Measurements from ENCODE around the gene LIME1. TPM values are rescaled to one million over a fixed set of nuclear protein-coding genes. Genes with fewer than 3 reads are reported as not detected.

LIME1 gene
- total and polyA plus RNA-seq, 9 of the 15 experiments (the other 6 are each of a cell fraction or from before 2014, with no cell fraction given) = 0.11 to 17.1 (median 2.8) TPM; not detected in 2

DNA sequence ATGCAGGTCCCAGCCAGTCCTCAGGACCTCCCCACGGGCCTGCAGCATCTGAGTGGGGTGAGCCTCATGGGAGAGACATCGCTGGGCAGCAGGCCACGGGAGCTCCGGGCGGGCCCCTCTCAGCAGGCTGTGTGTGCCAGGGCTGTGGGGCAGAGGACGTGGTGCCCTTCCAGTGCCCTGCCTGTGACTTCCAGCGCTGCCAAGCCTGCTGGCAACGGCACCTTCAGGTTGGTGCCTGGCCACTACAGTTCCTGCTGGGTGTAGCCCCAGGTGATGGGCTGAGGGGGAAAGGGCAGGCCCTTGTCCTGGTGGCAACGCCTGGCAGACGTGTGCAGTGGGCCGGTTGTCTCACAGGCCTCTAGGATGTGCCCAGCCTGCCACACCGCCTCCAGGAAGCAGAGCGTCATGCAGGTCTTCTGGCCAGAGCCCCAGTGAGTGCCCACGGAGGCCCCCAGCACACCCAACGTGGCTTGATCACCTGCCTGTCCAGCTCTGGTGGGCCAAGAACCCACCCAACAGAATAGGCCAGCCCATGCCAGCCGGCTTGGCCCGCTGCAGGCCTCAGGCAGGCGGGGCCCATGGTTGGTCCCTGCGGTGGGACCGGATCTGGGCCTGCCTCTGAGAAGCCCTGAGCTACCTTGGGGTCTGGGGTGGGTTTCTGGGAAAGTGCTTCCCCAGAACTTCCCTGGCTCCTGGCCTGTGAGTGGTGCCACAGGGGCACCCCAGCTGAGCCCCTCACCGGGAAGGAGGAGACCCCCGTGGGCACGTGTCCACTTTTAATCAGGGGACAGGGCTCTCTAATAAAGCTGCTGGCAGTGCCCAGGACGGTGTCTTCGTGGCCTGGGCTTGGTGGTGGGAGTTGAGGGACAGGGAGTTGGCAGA lies 40.8 kb upstream of the LIME1 start (continued):
- TF ChIP-seq MYNN (IDR thresholded peaks at IDR 0.05) = 0 out of 2 replicates have a peak, but pooled peaks have one; percentile 20
- TF ChIP-seq MYNN (CRISPR knock-in tag; IDR thresholded peaks at IDR 0.05) = no peak
- TF ChIP-seq CTBP1 (IDR thresholded peaks at IDR 0.05; ENCODE audit: borderline replicate concordance) = no peak
- TF ChIP-seq, protein P1, sequence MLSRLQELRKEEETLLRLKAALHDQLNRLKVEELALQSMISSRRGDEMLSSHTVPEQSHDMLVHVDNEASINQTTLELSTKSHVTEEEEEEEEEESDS (CRISPR knock-in tag; IDR thresholded peaks at IDR 0.05) = no peak
- TF ChIP-seq POU5F1 (IDR thresholded peaks at IDR 0.05; ENCODE audit: borderline replicate concordance, low read depth, low read length, partially characterized antibody) = no peak
- TF ChIP-seq E2F3 (CRISPR knock-in tag; IDR thresholded peaks at IDR 0.05) = no peak
- no peak for TF ChIP-seq TCFL5 (CRISPR knock-in tag; conservative IDR thresholded peaks at IDR 0.05)
- TF ChIP-seq, protein P2, sequence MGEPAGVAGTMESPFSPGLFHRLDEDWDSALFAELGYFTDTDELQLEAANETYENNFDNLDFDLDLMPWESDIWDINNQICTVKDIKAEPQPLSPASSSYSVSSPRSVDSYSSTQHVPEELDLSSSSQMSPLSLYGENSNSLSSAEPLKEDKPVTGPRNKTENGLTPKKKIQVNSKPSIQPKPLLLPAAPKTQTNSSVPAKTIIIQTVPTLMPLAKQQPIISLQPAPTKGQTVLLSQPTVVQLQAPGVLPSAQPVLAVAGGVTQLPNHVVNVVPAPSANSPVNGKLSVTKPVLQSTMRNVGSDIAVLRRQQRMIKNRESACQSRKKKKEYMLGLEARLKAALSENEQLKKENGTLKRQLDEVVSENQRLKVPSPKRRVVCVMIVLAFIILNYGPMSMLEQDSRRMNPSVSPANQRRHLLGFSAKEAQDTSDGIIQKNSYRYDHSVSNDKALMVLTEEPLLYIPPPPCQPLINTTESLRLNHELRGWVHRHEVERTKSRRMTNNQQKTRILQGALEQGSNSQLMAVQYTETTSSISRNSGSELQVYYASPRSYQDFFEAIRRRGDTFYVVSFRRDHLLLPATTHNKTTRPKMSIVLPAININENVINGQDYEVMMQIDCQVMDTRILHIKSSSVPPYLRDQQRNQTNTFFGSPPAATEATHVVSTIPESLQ (CRISPR knock-in tag; IDR thresholded peaks at IDR 0.05) = no peak
- TF ChIP-seq NELFE (IDR thresholded peaks at IDR 0.05; ENCODE audit: insufficient read depth, insufficient read length) = no peak
- TF ChIP-seq ZNF76 (CRISPR knock-in tag; IDR thresholded peaks at IDR 0.05; ENCODE audit: borderline replicate concordance) = no peak
- TF ChIP-seq JUNB (CRISPR knock-in tag; conservative IDR thresholded peaks at IDR 0.05) = no peak
- peak; percentile 68 for TF ChIP-seq SNRNP70 (optimal IDR thresholded peaks at IDR 0.05; ENCODE audit: low read depth, low read length)
- TF ChIP-seq ELF2 (CRISPR knock-in tag; IDR thresholded peaks at IDR 0.05) = no peak
- TF ChIP-seq, protein P3, sequence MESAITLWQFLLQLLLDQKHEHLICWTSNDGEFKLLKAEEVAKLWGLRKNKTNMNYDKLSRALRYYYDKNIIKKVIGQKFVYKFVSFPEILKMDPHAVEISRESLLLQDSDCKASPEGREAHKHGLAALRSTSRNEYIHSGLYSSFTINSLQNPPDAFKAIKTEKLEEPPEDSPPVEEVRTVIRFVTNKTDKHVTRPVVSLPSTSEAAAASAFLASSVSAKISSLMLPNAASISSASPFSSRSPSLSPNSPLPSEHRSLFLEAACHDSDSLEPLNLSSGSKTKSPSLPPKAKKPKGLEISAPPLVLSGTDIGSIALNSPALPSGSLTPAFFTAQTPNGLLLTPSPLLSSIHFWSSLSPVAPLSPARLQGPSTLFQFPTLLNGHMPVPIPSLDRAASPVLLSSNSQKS (CRISPR knock-in tag; IDR thresholded peaks at IDR 0.05) = no peak
- TF ChIP-seq ZBTB26 (CRISPR knock-in tag; IDR thresholded peaks at IDR 0.05) = no peak
- no peak for TF ChIP-seq LARP7 (IDR thresholded peaks at IDR 0.05)
- TF ChIP-seq, protein P4, sequence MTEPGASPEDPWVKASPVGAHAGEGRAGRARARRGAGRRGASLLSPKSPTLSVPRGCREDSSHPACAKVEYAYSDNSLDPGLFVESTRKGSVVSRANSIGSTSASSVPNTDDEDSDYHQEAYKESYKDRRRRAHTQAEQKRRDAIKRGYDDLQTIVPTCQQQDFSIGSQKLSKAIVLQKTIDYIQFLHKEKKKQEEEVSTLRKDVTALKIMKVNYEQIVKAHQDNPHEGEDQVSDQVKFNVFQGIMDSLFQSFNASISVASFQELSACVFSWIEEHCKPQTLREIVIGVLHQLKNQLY (CRISPR knock-in tag; conservative IDR thresholded peaks at IDR 0.05) = no peak
- no peak for TF ChIP-seq FOXJ2 (tag; IDR thresholded peaks at IDR 0.05)
- TF ChIP-seq, protein P5, sequence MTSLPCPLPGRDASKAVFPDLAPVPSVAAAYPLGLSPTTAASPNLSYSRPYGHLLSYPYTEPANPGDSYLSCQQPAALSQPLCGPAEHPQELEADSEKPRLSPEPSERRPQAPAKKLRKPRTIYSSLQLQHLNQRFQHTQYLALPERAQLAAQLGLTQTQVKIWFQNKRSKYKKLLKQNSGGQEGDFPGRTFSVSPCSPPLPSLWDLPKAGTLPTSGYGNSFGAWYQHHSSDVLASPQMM (CRISPR knock-in tag; IDR thresholded peaks at IDR 0.05) = no peak
- TF ChIP-seq ZNF121 (CRISPR knock-in tag; conservative IDR thresholded peaks at IDR 0.05) = no peak
- 0 out of 2 replicates have a peak, but pooled peaks have one; percentile 12 for TF ChIP-seq STAG1 (CRISPR knock-in tag; IDR thresholded peaks at IDR 0.05; ENCODE audit: borderline replicate concordance)
- TF ChIP-seq E2F4 (CRISPR knock-in tag; IDR thresholded peaks at IDR 0.05; ENCODE audit: low read depth) = no peak
